A549 (cell line): ENCODE results near the gene CLEC5A.

Experiments
- CTCF ChIP-seq: fragments of >200 bp; sonication (Bioruptor Twin); formaldehyde crosslinking; IDR thresholded peaks from 3 replicates; pipeline ENCODE4 v1.5.1; 2016
- EP300 ChIP-seq, 2 experiments: fragments of >200 bp; sonication (Bioruptor Twin); formaldehyde crosslinking; IDR thresholded peaks; 2 replicates in 1 of 2; 3 replicates in 1 of 2; pipeline ENCODE4 v1.6.1; 2016 to 2017
- MAZ ChIP-seq: fragments of 150-350 bp; IDR thresholded peaks from 2 replicates; pipeline ENCODE4 v1.6.1; 2014; ENCODE audit warnings: antibody characterized with exemption, low read depth, low read length, borderline replicate concordance
- POLR2A ChIP-seq: IDR thresholded peaks from 2 replicates; pipeline ENCODE4 v1.6.1; 2012; ENCODE audit warnings: mild to moderate bottlenecking, low read length

GRCh38 chr7:141941075-141941474, 5.7 kb downstream of the CLEC5A start:
- no peak for TF ChIP-seq CTCF
- no peak for TF ChIP-seq EP300 (IDR thresholded peaks at IDR 0.05)
- TF ChIP-seq POLR2A, result no peak
- TF ChIP-seq MAZ, result no peak
